ENCODE data around the gene HBEGF.

The HBEGF gene

GRCh38 chr5:140302786-140303639 is 43.4 kb downstream of the HBEGF start, which contains the start of gene PFDN1:
TSS of gene PFDN1 (minus strand) at chr5:140303101. CDS start at chr5:140303073, 28 bp downstream.
- in situ Hi-C loops (cut with HindIII; ENCODE audit: low sequenced_read_pairs), result no loop called here
- no peak for TF ChIP-seq CTCF (IDR thresholded peaks at IDR 0.05; ENCODE audit: low read depth, low read length, missing control alignments)
- DNase-seq (ENCODE audit: low read depth), result peak; percentile 88
- H3K4me3 ChIP-seq (ENCODE audit: low read depth, low read length), result peak within 1 kb of the TSS; percentile 75

DNA sequence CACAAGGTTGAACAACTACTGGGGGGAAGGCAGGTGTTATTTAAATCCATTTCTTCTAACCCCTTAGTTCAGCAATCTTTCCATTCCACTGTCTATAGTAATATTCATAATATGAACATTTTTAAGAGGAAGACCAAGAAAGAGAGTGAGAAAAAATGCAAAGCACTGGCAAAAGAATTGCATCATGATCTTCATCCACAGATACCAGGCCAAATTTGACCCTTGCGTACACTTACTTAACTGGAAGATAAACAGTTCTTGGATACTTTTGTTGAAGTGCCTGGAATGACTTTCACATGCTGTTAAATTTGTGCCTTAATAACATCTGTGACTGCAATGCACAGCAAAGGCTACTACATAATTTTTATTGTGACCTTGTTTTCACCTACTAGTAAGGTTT is 45.3 kb downstream of the HBEGF start:
- H3K4me3 ChIP-seq (ENCODE audit: low read depth, low read length), result no peak overlapping the region
- DNase-seq (ENCODE audit: low read depth), result no peak
- in situ Hi-C loops (cut with HindIII; ENCODE audit: low sequenced_read_pairs), result no loop called here
- no peak for TF ChIP-seq CTCF (IDR thresholded peaks at IDR 0.05; ENCODE audit: low read depth, low read length, missing control alignments)

DNA sequence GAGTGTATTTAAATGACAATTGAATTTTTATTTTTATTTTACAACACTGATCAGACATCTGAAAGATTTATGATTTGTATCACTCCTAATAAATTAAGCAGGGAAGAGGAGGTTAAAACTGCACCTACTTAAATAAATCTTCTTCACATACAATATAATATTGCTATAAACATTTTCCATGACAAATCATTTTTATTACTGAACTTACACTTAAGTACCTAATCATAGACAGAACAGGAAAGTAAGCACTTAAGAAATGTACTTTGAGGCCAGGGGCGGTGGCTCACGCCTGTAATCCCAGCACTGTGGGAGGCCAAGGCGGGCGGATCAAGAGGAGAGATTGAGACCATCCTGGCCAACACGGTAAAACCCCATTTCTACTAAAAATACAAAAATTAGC is 47.3 kb downstream of the HBEGF start:
- H3K4me3 ChIP-seq (ENCODE audit: low read depth, low read length), result no peak overlapping the region
- DNase-seq (ENCODE audit: low read depth), result no peak
- in situ Hi-C loops (cut with HindIII; ENCODE audit: low sequenced_read_pairs), result no loop called here
- no peak for TF ChIP-seq CTCF (IDR thresholded peaks at IDR 0.05; ENCODE audit: low read depth, low read length, missing control alignments)

- H3K4me3 ChIP-seq (ENCODE audit: low read depth, low read length), result no peak overlapping the region
- DNase-seq (ENCODE audit: low read depth), result no peak
- in situ Hi-C loops (cut with HindIII; ENCODE audit: low sequenced_read_pairs), result no loop called here
- no peak for TF ChIP-seq CTCF (IDR thresholded peaks at IDR 0.05; ENCODE audit: low read depth, low read length, missing control alignments)
Observed at GRCh38 chr5:140298183-140298601, 48.2 kb downstream of the HBEGF start.

DNA sequence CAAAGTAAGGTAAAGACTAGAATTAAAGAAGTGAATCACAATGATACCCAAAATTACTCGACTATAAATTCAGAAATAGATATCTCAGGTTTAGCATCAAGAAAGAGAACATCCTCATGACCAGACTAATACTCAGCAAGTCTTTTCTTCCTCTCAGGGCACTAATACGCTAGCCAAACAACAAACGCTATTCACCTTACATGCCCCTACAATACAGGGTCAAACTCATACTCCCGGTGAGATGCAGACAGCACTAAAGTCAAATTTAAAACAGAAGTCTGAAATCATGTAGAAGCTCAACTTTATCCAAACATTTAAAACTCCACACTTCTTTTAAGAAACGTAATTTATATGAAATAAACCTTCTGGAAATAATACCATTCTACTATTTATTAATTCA is 49.1 kb downstream of the HBEGF start:
- in situ Hi-C loops (cut with HindIII; ENCODE audit: low sequenced_read_pairs), result no loop called here
- TF ChIP-seq CTCF (IDR thresholded peaks at IDR 0.05; ENCODE audit: low read depth, low read length, missing control alignments), result no peak
- no peak overlapping the region for H3K4me3 ChIP-seq (ENCODE audit: low read depth, low read length)
- DNase-seq (ENCODE audit: low read depth), result no peak

- DNase-seq (ENCODE audit: low read depth), result no peak
- no peak for TF ChIP-seq CTCF (IDR thresholded peaks at IDR 0.05; ENCODE audit: low read depth, low read length, missing control alignments)
- no peak overlapping the region for H3K4me3 ChIP-seq (ENCODE audit: low read depth, low read length)
- in situ Hi-C loops (cut with HindIII; ENCODE audit: low sequenced_read_pairs), result no loop called here
Observed at GRCh38 chr5:140296289-140296688, 50.1 kb downstream of the HBEGF start.

Measured in astrocyte of the cerebellum (primary cell).